ENCODE results near the gene DNAI1. TPM values are rescaled to one million over a fixed set of nuclear protein-coding genes. Genes with fewer than 3 reads are reported as not detected.

DNAI1 gene
- total RNA-seq, 1 donor from 2014 or later = 1.8 TPM

DNA sequence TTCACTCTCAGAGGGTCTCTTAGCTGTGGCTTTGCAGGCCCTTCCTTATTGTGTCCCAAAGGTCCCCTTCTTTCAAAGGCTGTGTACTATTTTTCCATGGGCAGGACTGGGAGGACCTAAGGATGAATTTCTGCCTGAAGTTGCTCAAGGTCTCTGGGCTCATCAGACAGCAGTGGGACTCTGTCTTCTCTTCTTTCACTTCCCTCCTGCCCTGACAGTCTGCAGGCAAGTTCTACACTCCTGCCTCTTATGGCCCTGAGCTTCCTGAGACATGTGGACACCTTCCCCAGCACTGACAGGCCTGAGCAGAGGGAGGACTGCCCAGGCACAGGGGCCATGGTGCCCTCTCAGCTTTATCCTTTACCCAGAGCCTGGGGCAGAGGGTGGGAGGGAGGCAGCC lies 49.4 kb downstream of the DNAI1 start:
- Mint-ChIP-seq H3K4me3 (ENCODE audit: unreplicated experiment) (no peak overlapping the region), H3K9me3 (ENCODE audit: unreplicated experiment) (peaks cover 9% of the 10 kb centered on the region), H3K27me3 (ENCODE audit: low read depth, unreplicated experiment) (peaks cover 72% of the 10 kb centered on the region), H3K4me1 (ENCODE audit: low read depth, unreplicated experiment) (peaks cover 3% of the 10 kb centered on the region), H3K27ac (ENCODE audit: unreplicated experiment) (no peak overlapping the region), H3K36me3 (ENCODE audit: low read depth, unreplicated experiment) (peaks cover 7% of the 10 kb centered on the region)
- H3K27me3 ChIP-seq (ENCODE audit: insufficient read depth, low read length) = peaks cover 18% of the 10 kb centered on the region
- H3K4me2 ChIP-seq (ENCODE audit: low read length) = no peak overlapping the region
- no peak overlapping the region for H3K4me3 ChIP-seq (ENCODE audit: insufficient read depth, low read depth, low read length)
- H3K9me3 ChIP-seq (ENCODE audit: insufficient read depth, low read depth, low read length) = no peaks in the 10 kb centered on the region
- no peak overlapping the region for H2AFZ ChIP-seq (ENCODE audit: low read depth, low read length)
- FAIRE-seq (no peak), DNase-seq (ENCODE audit: low read depth) (no peak)
- H3K4me1 ChIP-seq (ENCODE audit: insufficient read depth, low read length) = peaks cover 4% of the 10 kb centered on the region
- H4K20me1 ChIP-seq (ENCODE audit: insufficient read depth, low read length) = no peaks in the 10 kb centered on the region
- no peaks in the 10 kb centered on the region for H3K79me2 ChIP-seq (ENCODE audit: insufficient read depth, low read length)
- TF ChIP-seq EZH2 (IDR thresholded peaks at IDR 0.05; ENCODE audit: insufficient read depth, low read length) = no peak
- no peak overlapping the region for H3K9ac ChIP-seq (ENCODE audit: low read length)
- H3K27ac ChIP-seq (ENCODE audit: low read depth, low read length) = no peak overlapping the region
- H3K36me3 ChIP-seq (ENCODE audit: insufficient read depth, low read length) = no peaks in the 10 kb centered on the region

DNA sequence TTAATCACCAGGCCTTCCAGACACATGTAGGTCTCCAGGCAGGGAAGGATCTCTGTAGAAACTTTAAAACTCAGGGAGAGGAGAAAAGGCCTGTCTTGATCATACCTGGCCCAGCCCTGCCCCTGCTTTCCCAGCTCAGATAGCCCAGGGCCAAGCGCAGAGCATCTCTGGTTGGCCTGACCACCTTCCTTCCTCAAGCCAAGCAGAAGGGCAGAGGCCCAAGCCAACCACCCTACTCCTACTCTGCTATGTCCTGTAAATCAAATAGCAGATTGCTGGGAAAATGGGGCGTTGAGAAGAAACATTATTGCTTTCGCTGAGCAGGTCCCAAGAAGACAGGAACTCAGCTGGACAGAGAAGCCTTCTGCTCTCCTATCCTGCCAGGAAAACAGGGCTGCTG lies 49.9 kb downstream of the DNAI1 start:
- Mint-ChIP-seq H3K36me3 (ENCODE audit: low read depth, unreplicated experiment) (peaks cover 7% of the 10 kb centered on the region), H3K9me3 (ENCODE audit: unreplicated experiment) (peaks cover 9% of the 10 kb centered on the region), H3K27me3 (ENCODE audit: low read depth, unreplicated experiment) (peaks cover 69% of the 10 kb centered on the region), H3K4me1 (ENCODE audit: low read depth, unreplicated experiment) (peaks cover 3% of the 10 kb centered on the region), H3K27ac (ENCODE audit: unreplicated experiment) (no peak overlapping the region), H3K4me3 (ENCODE audit: unreplicated experiment) (no peak overlapping the region)
- H4K20me1 ChIP-seq (ENCODE audit: insufficient read depth, low read length) = no peaks in the 10 kb centered on the region
- H3K4me3 ChIP-seq (ENCODE audit: insufficient read depth, low read depth, low read length) = no peak overlapping the region
- no peak overlapping the region for H3K9ac ChIP-seq (ENCODE audit: low read length)
- no peak overlapping the region for H3K27ac ChIP-seq (ENCODE audit: low read depth, low read length)
- H3K4me1 ChIP-seq (ENCODE audit: insufficient read depth, low read length) = no peaks in the 10 kb centered on the region
- H3K9me3 ChIP-seq (ENCODE audit: insufficient read depth, low read depth, low read length) = no peaks in the 10 kb centered on the region
- peaks cover 19% of the 10 kb centered on the region for H3K27me3 ChIP-seq (ENCODE audit: insufficient read depth, low read length)
- no peak for TF ChIP-seq EZH2 (IDR thresholded peaks at IDR 0.05; ENCODE audit: insufficient read depth, low read length)
- TF ChIP-seq, protein P1, sequence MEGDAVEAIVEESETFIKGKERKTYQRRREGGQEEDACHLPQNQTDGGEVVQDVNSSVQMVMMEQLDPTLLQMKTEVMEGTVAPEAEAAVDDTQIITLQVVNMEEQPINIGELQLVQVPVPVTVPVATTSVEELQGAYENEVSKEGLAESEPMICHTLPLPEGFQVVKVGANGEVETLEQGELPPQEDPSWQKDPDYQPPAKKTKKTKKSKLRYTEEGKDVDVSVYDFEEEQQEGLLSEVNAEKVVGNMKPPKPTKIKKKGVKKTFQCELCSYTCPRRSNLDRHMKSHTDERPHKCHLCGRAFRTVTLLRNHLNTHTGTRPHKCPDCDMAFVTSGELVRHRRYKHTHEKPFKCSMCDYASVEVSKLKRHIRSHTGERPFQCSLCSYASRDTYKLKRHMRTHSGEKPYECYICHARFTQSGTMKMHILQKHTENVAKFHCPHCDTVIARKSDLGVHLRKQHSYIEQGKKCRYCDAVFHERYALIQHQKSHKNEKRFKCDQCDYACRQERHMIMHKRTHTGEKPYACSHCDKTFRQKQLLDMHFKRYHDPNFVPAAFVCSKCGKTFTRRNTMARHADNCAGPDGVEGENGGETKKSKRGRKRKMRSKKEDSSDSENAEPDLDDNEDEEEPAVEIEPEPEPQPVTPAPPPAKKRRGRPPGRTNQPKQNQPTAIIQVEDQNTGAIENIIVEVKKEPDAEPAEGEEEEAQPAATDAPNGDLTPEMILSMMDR (IDR thresholded peaks at IDR 0.05; ENCODE audit: insufficient read depth, low read depth, low read length) = no peak
- no peak overlapping the region for H2AFZ ChIP-seq (ENCODE audit: low read depth, low read length)
- no peak overlapping the region for H3K4me2 ChIP-seq (ENCODE audit: low read length)
- no peaks in the 10 kb centered on the region for H3K36me3 ChIP-seq (ENCODE audit: insufficient read depth, low read length)
- DNase-seq (ENCODE audit: low read depth) (no peak), FAIRE-seq (no peak)
- no peaks in the 10 kb centered on the region for H3K79me2 ChIP-seq (ENCODE audit: insufficient read depth, low read length)

DNA sequence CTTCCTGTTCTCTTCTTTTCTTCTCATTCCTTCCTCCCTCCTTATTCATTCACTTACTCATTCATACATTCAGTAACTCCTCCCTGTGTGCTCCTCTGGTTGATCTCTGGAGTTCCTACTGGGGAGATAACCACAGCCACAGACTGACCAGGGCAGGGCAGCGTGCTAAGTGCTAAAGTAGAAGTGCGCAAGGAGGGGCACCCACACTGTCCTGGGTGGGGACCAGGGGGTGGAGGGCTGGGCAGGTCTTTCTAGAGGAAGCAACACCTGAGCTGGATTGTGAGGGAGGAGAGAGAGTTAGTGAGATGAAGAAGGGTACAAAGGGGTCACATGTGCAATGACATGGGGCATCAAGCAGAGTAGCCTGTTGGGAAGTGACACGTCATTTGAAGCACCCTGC lies 50.3 kb downstream of the DNAI1 start:
- no peak overlapping the region for H2AFZ ChIP-seq (ENCODE audit: low read depth, low read length)
- H3K9ac ChIP-seq (ENCODE audit: low read length) = no peak overlapping the region
- no peaks in the 10 kb centered on the region for H3K79me2 ChIP-seq (ENCODE audit: insufficient read depth, low read length)
- Mint-ChIP-seq H3K36me3 (ENCODE audit: low read depth, unreplicated experiment) (peaks cover 7% of the 10 kb centered on the region), H3K4me1 (ENCODE audit: low read depth, unreplicated experiment) (peaks cover 3% of the 10 kb centered on the region), H3K27me3 (ENCODE audit: low read depth, unreplicated experiment) (peaks cover 65% of the 10 kb centered on the region), H3K27ac (ENCODE audit: unreplicated experiment) (no peak overlapping the region), H3K9me3 (ENCODE audit: unreplicated experiment) (peaks cover 9% of the 10 kb centered on the region), H3K4me3 (ENCODE audit: unreplicated experiment) (no peak overlapping the region)
- no peak overlapping the region for H3K27ac ChIP-seq (ENCODE audit: low read depth, low read length)
- no peaks in the 10 kb centered on the region for H3K9me3 ChIP-seq (ENCODE audit: insufficient read depth, low read depth, low read length)
- peaks cover 16% of the 10 kb centered on the region for H3K27me3 ChIP-seq (ENCODE audit: insufficient read depth, low read length)
- no peaks in the 10 kb centered on the region for H3K4me1 ChIP-seq (ENCODE audit: insufficient read depth, low read length)
- TF ChIP-seq, protein P1 (IDR thresholded peaks at IDR 0.05; ENCODE audit: insufficient read depth, low read depth, low read length) = no peak
- no peak for TF ChIP-seq EZH2 (IDR thresholded peaks at IDR 0.05; ENCODE audit: insufficient read depth, low read length)
- no peak overlapping the region for H3K4me2 ChIP-seq (ENCODE audit: low read length)
- no peak overlapping the region for H3K4me3 ChIP-seq (ENCODE audit: insufficient read depth, low read depth, low read length)
- no peaks in the 10 kb centered on the region for H3K36me3 ChIP-seq (ENCODE audit: insufficient read depth, low read length)
- no peak for DNase-seq (ENCODE audit: low read depth)
- no peak for FAIRE-seq
- H4K20me1 ChIP-seq (ENCODE audit: insufficient read depth, low read length) = no peaks in the 10 kb centered on the region

Data from astrocyte (in vitro differentiated cells and primary cell).